ENCODE results near the gene DDX4. TPM values are rescaled to one million over a fixed set of nuclear protein-coding genes. Genes with fewer than 3 reads are reported as not detected.

The DDX4 gene
- polyA plus RNA-seq, 1 experiment = not detected

GRCh38 chr5:55852503-55852902 lies 114.6 kb downstream of the DDX4 start:
- ChIA-PET CTCF (interaction anchor here (0.6 to 0.7 kb wide), 2 partner anchors 56 to 293 kb away, joined by 3 to 5 read pairs; no protein-coding TSS in a partner anchor), POLR2A (no interaction called here)
- H3K27ac ChIP-seq (ENCODE audit: low read depth, low read length) = no peak overlapping the region
- DNase-seq (ENCODE audit: low read depth, low spot score) = no peak
- no peak overlapping the region for H3K4me3 ChIP-seq (ENCODE audit: low read depth, low read length)
- no peaks in the 10 kb centered on the region for H3K9me3 ChIP-seq (ENCODE audit: control insufficient read depth, insufficient read depth, low read length)
- no peaks in the 10 kb centered on the region for H3K27me3 ChIP-seq (ENCODE audit: control insufficient read depth, insufficient read depth, low read length)
- TF ChIP-seq CTCF (IDR thresholded peaks at IDR 0.05; ENCODE audit: low read depth, low read length) = no peak

GRCh38 chr5:55853041-55853670 lies 115.3 kb downstream of the DDX4 start:
- ChIA-PET CTCF (interaction anchor here (0.6 to 0.7 kb wide), 2 partner anchors 57 to 294 kb away, joined by 3 to 5 read pairs; no protein-coding TSS in a partner anchor), POLR2A (no interaction called here)
- peak overlapping the region; percentile 12 for H3K27ac ChIP-seq (ENCODE audit: low read depth, low read length)
- H3K9me3 ChIP-seq (ENCODE audit: control insufficient read depth, insufficient read depth, low read length) = no peaks in the 10 kb centered on the region
- H3K27me3 ChIP-seq (ENCODE audit: control insufficient read depth, insufficient read depth, low read length) = no peaks in the 10 kb centered on the region
- no peak overlapping the region for H3K4me3 ChIP-seq (ENCODE audit: low read depth, low read length)
- DNase-seq (ENCODE audit: low read depth, low spot score) = no peak
- no peak for TF ChIP-seq CTCF (IDR thresholded peaks at IDR 0.05; ENCODE audit: low read depth, low read length)

GRCh38 chr5:55853818-55854217 lies 116.0 kb downstream of the DDX4 start:
- CTCF ChIA-PET = no interaction called here

GRCh38 chr5:55855509-55855908 lies 117.6 kb downstream of the DDX4 start:
- no peaks in the 10 kb centered on the region for H3K9me3 ChIP-seq (ENCODE audit: control insufficient read depth, insufficient read depth, low read length)
- ChIA-PET CTCF (no interaction called here), POLR2A (no interaction called here)
- H3K27me3 ChIP-seq (ENCODE audit: control insufficient read depth, insufficient read depth, low read length) = no peaks in the 10 kb centered on the region
- H3K27ac ChIP-seq (ENCODE audit: low read depth, low read length) = no peak overlapping the region
- DNase-seq (ENCODE audit: low read depth, low spot score) = no peak
- TF ChIP-seq CTCF (IDR thresholded peaks at IDR 0.05; ENCODE audit: low read depth, low read length) = no peak
- H3K4me3 ChIP-seq (ENCODE audit: low read depth, low read length) = no peak overlapping the region

More at GRCh38 chr5:55853818-55854217, 116.0 kb downstream of the DDX4 start:
- Histone ChIP-seq H3K27ac (ENCODE audit: low read depth, low read length) (no peak overlapping the region), H3K9me3 (ENCODE audit: control insufficient read depth, insufficient read depth, low read length) (no peaks in the 10 kb centered on the region), H3K27me3 (ENCODE audit: control insufficient read depth, insufficient read depth, low read length) (no peaks in the 10 kb centered on the region), H3K4me3 (ENCODE audit: low read depth, low read length) (no peak overlapping the region)
- no peak for TF ChIP-seq CTCF (IDR thresholded peaks at IDR 0.05; ENCODE audit: low read depth, low read length)
- POLR2A ChIA-PET = no interaction called here
- no peak for DNase-seq (ENCODE audit: low read depth, low spot score)

- no peaks in the 10 kb centered on the region for H3K27me3 ChIP-seq (ENCODE audit: control insufficient read depth, insufficient read depth, low read length)
- no peak for TF ChIP-seq CTCF (IDR thresholded peaks at IDR 0.05; ENCODE audit: low read depth, low read length)
- ChIA-PET CTCF (no interaction called here), POLR2A (no interaction called here)
- no peak overlapping the region for H3K27ac ChIP-seq (ENCODE audit: low read depth, low read length)
- DNase-seq (ENCODE audit: low read depth, low spot score) = no peak
- peaks cover 2% of the 10 kb centered on the region; the same call in 1 of the 2 replicates for H3K9me3 ChIP-seq (ENCODE audit: control insufficient read depth, insufficient read depth, low read length)
- H3K4me3 ChIP-seq (ENCODE audit: low read depth, low read length) = no peak overlapping the region
Measured at GRCh38 chr5:55856516-55857246, 118.8 kb downstream of the DDX4 start.
